GM12878 (cell line): ENCODE measurements around the gene CEP128. TPM values are rescaled to one million over a fixed set of nuclear protein-coding genes. Genes with fewer than 3 reads are reported as not detected.

Source experiments
- ATAC-seq: fragments of 200-7000 bp; cut with Tn5 transposase; 3 replicates; pipeline ENCODE4 v1.9.1; 2020; ENCODE audit warnings: mild to moderate bottlenecking, moderate library complexity
- BruUV-seq: library from RNA; stranded (reverse); fragments of 400-500 nt; replicated peaks from 2 replicates; lab custom pipeline; 2021; lab: Mats Ljungman, UMichigan
- CTCF ChIA-PET: fragments of 300-600 bp; sonication (Branson Sonifier 250); formaldehyde crosslinking; extraction: SDS; loops from one replicate; lab custom pipeline; 2021; ENCODE audit warnings: inconsistent platforms; lab: Yijun Ruan, JAX
- POLR2A ChIA-PET: fragments of 350-600 bp; formaldehyde crosslinking; extraction: SDS; loops from one replicate; lab custom pipeline; 2021; ENCODE audit warnings: inconsistent platforms; lab: Charles Lee
- RAD21 ChIA-PET: fragments of 300-600 bp; sonication (Branson Sonifier 250); formaldehyde crosslinking; loops from one replicate; lab custom pipeline; 2023; ENCODE audit warnings: antibody characterized with exemption; ENCODE audit not compliant: unreplicated experiment; lab: Charles Lee
- SMC1A ChIA-PET: fragments of 300-600 bp; sonication (Branson Sonifier 250); formaldehyde crosslinking; loops from one replicate; lab custom pipeline; 2023; ENCODE audit not compliant: unreplicated experiment, uncharacterized antibody; lab: Charles Lee
- DNase-seq: peaks from one replicate; pipeline ENCODE4 v3.0.0-alpha.2; 2011; ENCODE audit warnings: low read depth, low spot score
- FAIRE-seq: peaks from 3 replicates; lab custom pipeline; 2011; peaks lifted over from hg19 to GRCh38; lab: Jason Lieb, UNC
- H2AFZ ChIP-seq: 2 replicates; pipeline ENCODE4 v1.6.0; 2011; ENCODE audit warnings: low read depth, low read length, control low read depth; ENCODE audit not compliant: control insufficient read depth
- H3K27ac ChIP-seq: 2 replicates; pipeline ENCODE4 v1.5.1; 2011; ENCODE audit warnings: control low read depth; ENCODE audit not compliant: control insufficient read depth, insufficient read depth
- H3K27me3 ChIP-seq, 2 experiments: replicated peaks in 1 of 2; 2 replicates each; pipeline versions ENCODE4 v1.6.0 to v1.6.1; 2011; ENCODE audit warnings: low read length in 1 of 2; ENCODE audit not compliant: control insufficient read depth in 2 of 2, insufficient read depth in 2 of 2
- H3K36me3 ChIP-seq, 2 experiments: 2 replicates each; pipeline ENCODE4 v1.5.1; 2011; ENCODE audit warnings: low read length in 1 of 2; ENCODE audit not compliant: control insufficient read depth in 2 of 2, insufficient read depth in 2 of 2
- H3K4me1 ChIP-seq: 2 replicates; pipeline ENCODE4 v1.6.1; 2011; ENCODE audit warnings: mild to moderate bottlenecking, low read length, moderate library complexity, mixed read lengths; ENCODE audit not compliant: control insufficient read depth, insufficient read depth
- H3K4me2 ChIP-seq: 2 replicates; pipeline ENCODE4 v1.6.0; 2011; ENCODE audit warnings: control low read depth; ENCODE audit not compliant: control insufficient read depth, insufficient read depth
- H3K4me3 ChIP-seq: fragments of 200-600 bp; sonication (generic); 2 replicates; pipeline ENCODE4 v1.5.1; 2016
- H3K79me2 ChIP-seq: 2 replicates; pipeline ENCODE4 v1.6.0; 2011; ENCODE audit warnings: low read length; ENCODE audit not compliant: control insufficient read depth, insufficient read depth
- H3K9ac ChIP-seq: 2 replicates; pipeline ENCODE4 v1.8.0; 2011; ENCODE audit warnings: low read length, control low read depth, mixed read lengths; ENCODE audit not compliant: control insufficient read depth, insufficient read depth
- H3K9me3 ChIP-seq: replicated peaks from 3 replicates; pipeline ENCODE4 v1.5.1; 2011; ENCODE audit warnings: mild to moderate bottlenecking, low read length; ENCODE audit not compliant: control insufficient read depth, insufficient read depth
- H4K20me1 ChIP-seq: 2 replicates; pipeline ENCODE4 v1.6.0; 2011; ENCODE audit not compliant: control insufficient read depth, insufficient read depth
- BMI1 ChIP-seq: fragments of 450-650 bp; IDR thresholded peaks from 2 replicates; pipeline ENCODE4 v1.6.1; 2016; ENCODE audit warnings: mild to moderate bottlenecking, moderate library complexity, borderline replicate concordance
- ESRRA ChIP-seq: IDR thresholded peaks from 2 replicates; pipeline ENCODE4 v1.6.1; 2012; ENCODE audit warnings: mild to moderate bottlenecking, low read length, improper control_type of control experiment
- FOS ChIP-seq: IDR thresholded peaks from 3 replicates; pipeline ENCODE4 v1.6.1; 2011; ENCODE audit warnings: borderline replicate concordance; ENCODE audit not compliant: insufficient read length; ENCODE audit errors: extremely low read depth
- GATAD2B ChIP-seq: fragments of 450-650 bp; conservative IDR thresholded peaks from 2 replicates; pipeline ENCODE4 v1.6.1; 2017; ENCODE audit warnings: low read depth, mild to moderate bottlenecking, moderate library complexity
- MEF2B ChIP-seq: fragments of 450-650 bp; IDR thresholded peaks from 2 replicates; pipeline ENCODE4 v1.6.1; 2018; ENCODE audit warnings: mild to moderate bottlenecking, moderate library complexity; ENCODE audit not compliant: partially characterized antibody, poor library complexity, severe bottlenecking
- RAD51 ChIP-seq: fragments of 450-650 bp; IDR thresholded peaks from 2 replicates; pipeline ENCODE4 v1.6.1; 2016; ENCODE audit warnings: moderate library complexity, mild to moderate bottlenecking, inconsistent platforms
- SREBF1 ChIP-seq: IDR thresholded peaks from 2 replicates; pipeline ENCODE4 v1.6.1; 2012; ENCODE audit warnings: mild to moderate bottlenecking, low read length
- TBL1XR1 ChIP-seq: IDR thresholded peaks from 2 replicates; pipeline ENCODE4 v1.6.1; 2012; ENCODE audit warnings: low read depth, low read length, improper control_type of control experiment
- ZNF274 ChIP-seq: IDR thresholded peaks from one replicate; pipeline ENCODE4 v1.8.0; 2011; ENCODE audit not compliant: insufficient read length, insufficient read depth
- WGBS: methylation state at CpG from one replicate; pipeline ENCODE4 v1.1.6; 2016; ENCODE audit warnings: low lambda C conversion rate; ENCODE audit not compliant: insufficient replicate concordance, insufficient coverage; ENCODE audit errors: missing lambda C conversion rate; 5-methylcytosine and 5-hydroxymethylcytosine counted together
- in situ Hi-C: fragments of 300-500 bp; cut with MboI; formaldehyde crosslinking; loops from 9 replicates; pipeline ENCODE4 v1.14.3; 2018; ENCODE audit warnings: mixed read lengths
- intact Hi-C: fragments of 100-400 bp; cut with micrococcal nuclease; formaldehyde crosslinking; loops from one replicate; pipeline ENCODE4 v1.14.2; 2022; ENCODE audit not compliant: unreplicated experiment
- polyA plus RNA-seq, 11 experiments: library from polyadenylated mRNA; depleted of rRNA in 4 of 11; unstranded in 6 of 11; stranded (reverse) in 5 of 11; fragments of >200 nt; fragmentation: Nextera tagmentation in 4 of 11; fragmentation: Illumina TruSeq in 1 of 11; extraction: Ambion mirVana in 4 of 11; extraction: Trizol in 1 of 11; gene quantifications; 1 replicate in 1 of 11; 2 replicates in 10 of 11; pipeline versions ENCODE4 v1.2.1 to v1.2.3, GENCODE V29; 2011 to 2016; ENCODE audit warnings: inconsistent platforms in 2 of 11, missing spikeins in 2 of 11, low read depth in 1 of 11
- total RNA-seq, 4 experiments: library from RNA; depleted of rRNA in 3 of 4; stranded (reverse); fragments of >200 nt in 3 of 4; fragmentation: Illumina TruSeq in 1 of 4; extraction: Trizol in 1 of 4; gene quantifications; 2 replicates each; pipeline versions ENCODE4 v1.2.1 to v1.2.3, GENCODE V29; 2013 to 2021
- TF ChIP-seq, protein P1 (sequence below): IDR thresholded peaks from 2 replicates; pipeline ENCODE4 v1.6.1; 2012; ENCODE audit warnings: mild to moderate bottlenecking, low read depth, low read length
- TF ChIP-seq, protein P2 (sequence below): fragments of 150-350 bp; IDR thresholded peaks from 2 replicates; pipeline ENCODE4 v1.6.1; 2014; ENCODE audit warnings: mild to moderate bottlenecking, low read depth, low read length

CEP128 gene
- total and polyA plus RNA-seq, 10 of the 15 experiments (the other 5 are each of a cell fraction or from before 2014, with no cell fraction given): 1.1 to 6.7 (median 3.4) TPM

DNA sequence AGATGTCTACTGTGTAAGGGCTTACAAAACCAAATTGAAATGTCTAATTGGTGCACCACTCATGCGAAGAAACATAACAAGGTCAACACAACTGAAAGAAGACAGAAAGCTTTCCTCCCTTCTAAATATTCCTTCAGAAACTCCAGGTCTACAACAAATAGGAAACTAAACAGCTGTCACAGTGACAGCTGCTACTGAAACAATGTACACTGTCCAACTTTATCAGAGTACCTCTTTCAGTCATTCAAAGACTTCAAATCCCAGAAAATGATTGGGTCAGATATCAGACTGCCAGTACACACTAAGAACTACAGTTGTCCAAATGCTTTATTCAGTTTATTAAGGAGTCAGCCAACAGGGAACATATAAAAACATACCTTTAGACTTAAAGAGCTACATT lies 35.2 kb downstream of the CEP128 start:
- TF ChIP-seq, protein P1, sequence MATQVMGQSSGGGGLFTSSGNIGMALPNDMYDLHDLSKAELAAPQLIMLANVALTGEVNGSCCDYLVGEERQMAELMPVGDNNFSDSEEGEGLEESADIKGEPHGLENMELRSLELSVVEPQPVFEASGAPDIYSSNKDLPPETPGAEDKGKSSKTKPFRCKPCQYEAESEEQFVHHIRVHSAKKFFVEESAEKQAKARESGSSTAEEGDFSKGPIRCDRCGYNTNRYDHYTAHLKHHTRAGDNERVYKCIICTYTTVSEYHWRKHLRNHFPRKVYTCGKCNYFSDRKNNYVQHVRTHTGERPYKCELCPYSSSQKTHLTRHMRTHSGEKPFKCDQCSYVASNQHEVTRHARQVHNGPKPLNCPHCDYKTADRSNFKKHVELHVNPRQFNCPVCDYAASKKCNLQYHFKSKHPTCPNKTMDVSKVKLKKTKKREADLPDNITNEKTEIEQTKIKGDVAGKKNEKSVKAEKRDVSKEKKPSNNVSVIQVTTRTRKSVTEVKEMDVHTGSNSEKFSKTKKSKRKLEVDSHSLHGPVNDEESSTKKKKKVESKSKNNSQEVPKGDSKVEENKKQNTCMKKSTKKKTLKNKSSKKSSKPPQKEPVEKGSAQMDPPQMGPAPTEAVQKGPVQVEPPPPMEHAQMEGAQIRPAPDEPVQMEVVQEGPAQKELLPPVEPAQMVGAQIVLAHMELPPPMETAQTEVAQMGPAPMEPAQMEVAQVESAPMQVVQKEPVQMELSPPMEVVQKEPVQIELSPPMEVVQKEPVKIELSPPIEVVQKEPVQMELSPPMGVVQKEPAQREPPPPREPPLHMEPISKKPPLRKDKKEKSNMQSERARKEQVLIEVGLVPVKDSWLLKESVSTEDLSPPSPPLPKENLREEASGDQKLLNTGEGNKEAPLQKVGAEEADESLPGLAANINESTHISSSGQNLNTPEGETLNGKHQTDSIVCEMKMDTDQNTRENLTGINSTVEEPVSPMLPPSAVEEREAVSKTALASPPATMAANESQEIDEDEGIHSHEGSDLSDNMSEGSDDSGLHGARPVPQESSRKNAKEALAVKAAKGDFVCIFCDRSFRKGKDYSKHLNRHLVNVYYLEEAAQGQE: no peak
- TF ChIP-seq BMI1: no peak
- no peak for TF ChIP-seq ZNF274
- TF ChIP-seq, protein P2, sequence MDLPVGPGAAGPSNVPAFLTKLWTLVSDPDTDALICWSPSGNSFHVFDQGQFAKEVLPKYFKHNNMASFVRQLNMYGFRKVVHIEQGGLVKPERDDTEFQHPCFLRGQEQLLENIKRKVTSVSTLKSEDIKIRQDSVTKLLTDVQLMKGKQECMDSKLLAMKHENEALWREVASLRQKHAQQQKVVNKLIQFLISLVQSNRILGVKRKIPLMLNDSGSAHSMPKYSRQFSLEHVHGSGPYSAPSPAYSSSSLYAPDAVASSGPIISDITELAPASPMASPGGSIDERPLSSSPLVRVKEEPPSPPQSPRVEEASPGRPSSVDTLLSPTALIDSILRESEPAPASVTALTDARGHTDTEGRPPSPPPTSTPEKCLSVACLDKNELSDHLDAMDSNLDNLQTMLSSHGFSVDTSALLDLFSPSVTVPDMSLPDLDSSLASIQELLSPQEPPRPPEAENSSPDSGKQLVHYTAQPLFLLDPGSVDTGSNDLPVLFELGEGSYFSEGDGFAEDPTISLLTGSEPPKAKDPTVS: no peak
- no peak for TF ChIP-seq MEF2B
- no peak for TF ChIP-seq SREBF1
- TF ChIP-seq FOS: no peak
- no peak for TF ChIP-seq TBL1XR1
- TF ChIP-seq ESRRA: no peak
- TF ChIP-seq RAD51: no peak
- no peak for TF ChIP-seq GATAD2B
- in situ Hi-C loops: no loop called here
- POLR2A ChIA-PET: no interaction called here

More for the DNA sequence above, 35.2 kb downstream of the CEP128 start:
- H3K9me3 ChIP-seq: no peaks in the 10 kb centered on the region
- no peak for ATAC-seq
- H3K4me2 ChIP-seq: no peak overlapping the region
- FAIRE-seq: no peak
- ChIA-PET SMC1A (interaction anchor here (1.2 kb wide), 1 partner anchor 9 kb away, joined by 3 read pairs; no protein-coding TSS in a partner anchor), CTCF (no interaction called here), RAD21 (no interaction called here)
- no peak overlapping the region for H3K27ac ChIP-seq
- BruUV-seq: no TSS peak
- WGBS: 41% methylated on average over 1 of the region's 1 CpG
- no peak for DNase-seq
- H3K79me2 ChIP-seq: no peaks in the 10 kb centered on the region
- no peaks in the 10 kb centered on the region for H4K20me1 ChIP-seq
- no peak overlapping the region for H2AFZ ChIP-seq
- H3K27me3 ChIP-seq: no peaks in the 10 kb centered on the region
- intact Hi-C loops: no loop called here
- no peaks in the 10 kb centered on the region for H3K4me1 ChIP-seq
- no peak overlapping the region for H3K9ac ChIP-seq
- H3K36me3 ChIP-seq: no peaks in the 10 kb centered on the region
- H3K4me3 ChIP-seq: no peak overlapping the region
